GM12864 (cell line): ENCODE data around the gene SLC24A3.

Source experiments
- DNase-seq: peaks from one replicate; pipeline ENCODE4 v3.0.0-alpha.2; 2011; ENCODE audit warnings: low read depth
- H3K4me3 ChIP-seq: 2 replicates; pipeline ENCODE4 v1.5.1; 2011; ENCODE audit warnings: mild to moderate bottlenecking, low read depth, low read length, control low read depth
- CTCF ChIP-seq: IDR thresholded peaks from 2 replicates; pipeline ENCODE4 v1.5.1; 2011; ENCODE audit warnings: low read depth, mild to moderate bottlenecking, moderate library complexity, low read length, control low read depth, inconsistent platforms; ENCODE audit errors: missing control alignments

The SLC24A3 gene

GRCh38 chr20:19382386-19383340 is 170.2 kb downstream of the SLC24A3 start:
- no peak overlapping the region for H3K4me3 ChIP-seq
- TF ChIP-seq CTCF = no peak
- DNase-seq = no peak

GRCh38 chr20:19384940-19385339 is 172.5 kb downstream of the SLC24A3 start:
- no peak overlapping the region for H3K4me3 ChIP-seq
- no peak for DNase-seq
- TF ChIP-seq CTCF = no peak

- no peak overlapping the region for H3K4me3 ChIP-seq
- DNase-seq = no peak
- no peak for TF ChIP-seq CTCF
These were observed 174.8 kb downstream of the SLC24A3 start for GRCh38 chr20:19387251-19387650.

- TF ChIP-seq CTCF = no peak
- DNase-seq = no peak
- no peak overlapping the region for H3K4me3 ChIP-seq
These were observed 180.1 kb downstream of the SLC24A3 start for GRCh38 chr20:19392344-19393130.

- H3K4me3 ChIP-seq = no peak overlapping the region
- no peak for DNase-seq
- TF ChIP-seq CTCF = no peak
These were observed 184.1 kb downstream of the SLC24A3 start for GRCh38 chr20:19396460-19397081.

GRCh38 chr20:19397226-19397625 is 184.8 kb downstream of the SLC24A3 start:
- H3K4me3 ChIP-seq = no peak overlapping the region
- no peak for DNase-seq
- no peak for TF ChIP-seq CTCF
